NB4 (cell line): ENCODE measurements around the gene TIPRL.
A peak's percentile ranks its signal among the peaks of the same experiment; 100 is the strongest.
"Not testable (repeated sequence)": the region's sequence is repeated elsewhere in the genome, so short reads cannot be mapped to it uniquely, and the experiment has no call there.

Source experiments
- DNase-seq: peaks from one replicate; pipeline ENCODE4 v3.0.0; 2010; ENCODE audit warnings: low read depth
- H3K4me3 ChIP-seq: one replicate; pipeline ENCODE4 v1.5.1; 2011; ENCODE audit warnings: mild to moderate bottlenecking, low read depth, low read length, moderate library complexity
- MYC ChIP-seq: IDR thresholded peaks from 2 replicates; pipeline ENCODE4 v1.6.1; 2011; ENCODE audit warnings: low read depth, low read length
- POLR2A ChIP-seq: IDR thresholded peaks from 2 replicates; pipeline ENCODE4 v1.6.1; 2011; ENCODE audit warnings: mild to moderate bottlenecking; ENCODE audit not compliant: insufficient read length; ENCODE audit errors: extremely low read depth
- TF ChIP-seq, protein P1 (sequence below): IDR thresholded peaks from one replicate; pipeline ENCODE4 v1.5.1; 2012; ENCODE audit warnings: low read depth, low read length
- TF ChIP-seq, protein P2 (sequence below): IDR thresholded peaks from 2 replicates; pipeline ENCODE4 v1.6.1; 2011; ENCODE audit warnings: low read depth, low read length

Gene TIPRL

DNA sequence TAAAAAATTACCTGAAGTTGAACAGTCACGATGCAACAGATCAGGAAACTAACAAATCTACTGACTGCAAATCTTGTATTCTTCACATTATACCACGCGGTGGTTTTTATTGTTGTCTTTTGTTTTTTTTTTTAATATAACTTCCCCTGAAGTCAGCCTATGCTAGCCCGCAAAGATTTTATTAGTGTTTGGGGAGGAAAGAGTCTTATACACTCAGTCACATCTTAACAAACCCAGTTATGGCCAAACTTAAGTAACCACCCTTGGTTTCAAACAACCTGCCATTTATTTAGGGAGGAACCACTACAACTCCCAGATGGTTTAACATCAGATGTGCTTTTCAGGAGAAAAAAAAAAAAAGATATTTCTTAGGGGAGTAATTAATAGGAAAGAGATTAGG is 26.8 kb upstream of the TIPRL start:
- DNase-seq, result peak; percentile 72
- no peak overlapping the region for H3K4me3 ChIP-seq
- TF ChIP-seq, protein P1, sequence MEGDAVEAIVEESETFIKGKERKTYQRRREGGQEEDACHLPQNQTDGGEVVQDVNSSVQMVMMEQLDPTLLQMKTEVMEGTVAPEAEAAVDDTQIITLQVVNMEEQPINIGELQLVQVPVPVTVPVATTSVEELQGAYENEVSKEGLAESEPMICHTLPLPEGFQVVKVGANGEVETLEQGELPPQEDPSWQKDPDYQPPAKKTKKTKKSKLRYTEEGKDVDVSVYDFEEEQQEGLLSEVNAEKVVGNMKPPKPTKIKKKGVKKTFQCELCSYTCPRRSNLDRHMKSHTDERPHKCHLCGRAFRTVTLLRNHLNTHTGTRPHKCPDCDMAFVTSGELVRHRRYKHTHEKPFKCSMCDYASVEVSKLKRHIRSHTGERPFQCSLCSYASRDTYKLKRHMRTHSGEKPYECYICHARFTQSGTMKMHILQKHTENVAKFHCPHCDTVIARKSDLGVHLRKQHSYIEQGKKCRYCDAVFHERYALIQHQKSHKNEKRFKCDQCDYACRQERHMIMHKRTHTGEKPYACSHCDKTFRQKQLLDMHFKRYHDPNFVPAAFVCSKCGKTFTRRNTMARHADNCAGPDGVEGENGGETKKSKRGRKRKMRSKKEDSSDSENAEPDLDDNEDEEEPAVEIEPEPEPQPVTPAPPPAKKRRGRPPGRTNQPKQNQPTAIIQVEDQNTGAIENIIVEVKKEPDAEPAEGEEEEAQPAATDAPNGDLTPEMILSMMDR, result no peak
- TF ChIP-seq POLR2A (no peak), MYC (no peak)
- TF ChIP-seq, protein P2, sequence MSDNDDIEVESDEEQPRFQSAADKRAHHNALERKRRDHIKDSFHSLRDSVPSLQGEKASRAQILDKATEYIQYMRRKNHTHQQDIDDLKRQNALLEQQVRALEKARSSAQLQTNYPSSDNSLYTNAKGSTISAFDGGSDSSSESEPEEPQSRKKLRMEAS, result no peak

DNA sequence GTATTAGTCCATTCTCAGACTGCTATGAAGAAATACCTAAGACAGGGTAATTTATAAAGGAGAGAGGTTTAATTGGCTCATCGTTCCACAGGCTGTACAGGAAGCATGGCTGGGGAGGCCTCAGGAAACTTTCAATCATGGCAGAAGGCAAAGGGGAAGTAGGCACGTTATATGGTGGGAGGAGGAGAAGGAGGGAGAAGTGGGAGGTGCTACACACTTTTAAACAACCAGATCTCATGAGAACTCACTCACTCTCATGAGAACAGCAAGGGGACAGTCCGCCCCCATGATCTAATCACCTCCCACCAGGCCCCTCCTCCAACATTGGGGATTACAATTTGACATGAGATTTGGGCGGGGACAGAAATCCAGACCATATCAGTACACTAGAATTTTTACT is 24.1 kb upstream of the TIPRL start:
- H3K4me3 ChIP-seq, result not testable (repeated sequence)
- peak; percentile 50 for DNase-seq

DNA sequence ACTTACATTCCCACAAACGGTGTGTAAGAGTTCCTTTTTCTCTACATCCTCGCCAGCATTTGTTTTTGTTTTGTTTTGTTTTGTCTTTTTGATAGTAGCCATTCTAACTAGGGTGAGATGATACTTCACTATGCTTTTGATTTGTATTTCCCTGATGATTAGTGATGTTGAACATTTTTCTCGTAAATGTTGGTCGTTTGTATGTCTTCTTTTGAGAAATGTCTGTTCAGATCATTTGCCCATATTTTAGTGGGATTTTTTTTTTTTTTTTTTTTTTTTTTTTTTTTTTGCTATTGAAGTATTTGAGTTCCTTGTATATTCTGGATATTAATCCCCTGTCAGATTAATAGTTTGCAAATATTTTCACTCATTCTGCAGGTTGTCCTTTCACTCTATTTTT is 22.9 kb upstream of the TIPRL start:
- no peak overlapping the region for H3K4me3 ChIP-seq
- TF ChIP-seq POLR2A, result no peak
- TF ChIP-seq, protein P2, result no peak
- TF ChIP-seq, protein P1, result no peak
- no peak for TF ChIP-seq MYC
- DNase-seq, result no peak

DNA sequence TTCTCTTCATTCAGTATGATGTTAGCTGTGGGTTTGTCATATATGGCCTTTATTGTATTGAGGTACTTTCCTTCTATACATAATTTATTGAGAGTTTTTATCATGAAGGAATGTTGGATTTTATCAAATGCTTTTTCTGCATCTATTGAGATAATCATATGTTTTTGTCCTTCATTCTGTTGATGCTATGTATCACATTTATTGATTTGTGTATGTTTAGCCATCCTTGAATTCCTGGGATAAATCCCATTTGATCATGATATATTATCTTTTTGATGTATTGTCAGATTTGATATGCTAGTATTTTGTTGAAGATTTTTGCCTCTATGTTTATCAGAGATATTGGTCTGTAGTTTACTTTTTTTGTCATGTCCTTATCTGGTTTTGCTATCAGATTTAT is 21.1 kb upstream of the TIPRL start:
- DNase-seq, result no peak
- TF ChIP-seq MYC (no peak), POLR2A (no peak)
- TF ChIP-seq, protein P1, result no peak
- TF ChIP-seq, protein P2, result no peak

DNA sequence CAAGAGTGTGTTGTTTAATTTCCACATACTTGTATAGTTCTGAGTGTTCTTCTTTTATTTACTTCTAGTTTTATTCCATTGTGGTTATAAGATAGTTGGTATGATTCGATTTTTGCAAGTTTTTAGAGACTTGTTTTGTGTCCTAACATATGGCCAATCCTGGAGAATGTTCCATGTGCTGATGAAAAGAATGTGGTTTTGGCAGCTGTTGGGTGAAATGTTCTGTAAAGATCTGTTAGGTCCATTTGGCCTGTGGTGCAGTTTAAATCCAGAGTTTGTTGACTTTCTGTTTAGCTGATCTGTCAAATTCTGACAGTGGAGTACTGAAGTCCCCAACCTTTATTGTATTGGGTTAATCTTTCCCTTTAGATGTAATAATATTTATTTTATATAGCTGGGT is 19.5 kb upstream of the TIPRL start:
- TF ChIP-seq, protein P1, result no peak
- no peak for TF ChIP-seq MYC
- TF ChIP-seq POLR2A, result no peak
- TF ChIP-seq, protein P2, result no peak
- no peak overlapping the region for H3K4me3 ChIP-seq
- no peak for DNase-seq

More for the DNA sequence above, 21.1 kb upstream of the TIPRL start:
- no peak overlapping the region for H3K4me3 ChIP-seq

DNA sequence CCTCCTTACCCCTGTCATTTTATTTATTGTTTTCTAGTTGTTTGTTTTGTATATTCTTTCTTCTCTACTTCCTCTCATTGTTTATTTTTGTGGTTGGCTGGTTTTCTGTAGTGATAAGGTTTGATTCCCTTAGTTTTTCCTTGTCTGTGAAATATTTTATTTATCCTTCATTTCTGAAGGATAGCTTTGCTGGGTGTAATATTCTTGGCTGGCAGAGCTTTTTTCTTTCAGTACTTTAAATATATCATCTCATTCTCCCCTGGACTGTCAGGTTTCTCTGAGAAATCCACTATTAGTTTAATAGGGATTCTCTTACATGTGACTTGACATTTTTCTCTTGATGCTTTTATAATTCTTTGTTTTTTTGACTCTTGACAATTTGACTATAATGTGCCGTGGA is 18.8 kb upstream of the TIPRL start:
- H3K4me3 ChIP-seq, result no peak overlapping the region
- DNase-seq, result no peak
- no peak for TF ChIP-seq POLR2A
- TF ChIP-seq MYC, result no peak
- TF ChIP-seq, protein P2, result no peak
- TF ChIP-seq, protein P1, result no peak
